GM12878 (cell line): ENCODE results near the gene MANBA. TPM values are rescaled to one million over a fixed set of nuclear protein-coding genes. Genes with fewer than 3 reads are reported as not detected.

Experiments used
- ATAC-seq: fragments of 200-7000 bp; cut with Tn5 transposase; 3 replicates; pipeline ENCODE4 v1.9.1; 2020; ENCODE audit warnings: mild to moderate bottlenecking, moderate library complexity
- BruUV-seq: library from RNA; stranded (reverse); fragments of 400-500 nt; replicated peaks from 2 replicates; lab custom pipeline; 2021; lab: Mats Ljungman, UMichigan
- CTCF ChIA-PET: fragments of 300-600 bp; sonication (Branson Sonifier 250); formaldehyde crosslinking; extraction: SDS; loops from one replicate; lab custom pipeline; 2021; ENCODE audit warnings: inconsistent platforms; lab: Yijun Ruan, JAX
- POLR2A ChIA-PET: fragments of 350-600 bp; formaldehyde crosslinking; extraction: SDS; loops from one replicate; lab custom pipeline; 2021; ENCODE audit warnings: inconsistent platforms; lab: Charles Lee
- RAD21 ChIA-PET: fragments of 300-600 bp; sonication (Branson Sonifier 250); formaldehyde crosslinking; loops from one replicate; lab custom pipeline; 2023; ENCODE audit warnings: antibody characterized with exemption; ENCODE audit not compliant: unreplicated experiment; lab: Charles Lee
- SMC1A ChIA-PET: fragments of 300-600 bp; sonication (Branson Sonifier 250); formaldehyde crosslinking; loops from one replicate; lab custom pipeline; 2023; ENCODE audit not compliant: unreplicated experiment, uncharacterized antibody; lab: Charles Lee
- DNase-seq: peaks from one replicate; pipeline ENCODE4 v3.0.0-alpha.2; 2011; ENCODE audit warnings: low read depth, low spot score
- FAIRE-seq: peaks from 3 replicates; lab custom pipeline; 2011; peaks lifted over from hg19 to GRCh38; lab: Jason Lieb, UNC
- H2AFZ ChIP-seq: 2 replicates; pipeline ENCODE4 v1.6.0; 2011; ENCODE audit warnings: low read depth, low read length, control low read depth; ENCODE audit not compliant: control insufficient read depth
- H3K27ac ChIP-seq: 2 replicates; pipeline ENCODE4 v1.5.1; 2011; ENCODE audit warnings: control low read depth; ENCODE audit not compliant: control insufficient read depth, insufficient read depth
- H3K27me3 ChIP-seq, 2 experiments: replicated peaks in 1 of 2; 2 replicates each; pipeline versions ENCODE4 v1.6.0 to v1.6.1; 2011; ENCODE audit warnings: low read length in 1 of 2; ENCODE audit not compliant: control insufficient read depth in 2 of 2, insufficient read depth in 2 of 2
- H3K36me3 ChIP-seq, 2 experiments: 2 replicates each; pipeline ENCODE4 v1.5.1; 2011; ENCODE audit warnings: low read length in 1 of 2; ENCODE audit not compliant: control insufficient read depth in 2 of 2, insufficient read depth in 2 of 2
- H3K4me1 ChIP-seq: 2 replicates; pipeline ENCODE4 v1.6.1; 2011; ENCODE audit warnings: mild to moderate bottlenecking, low read length, moderate library complexity, mixed read lengths; ENCODE audit not compliant: control insufficient read depth, insufficient read depth
- H3K4me2 ChIP-seq: 2 replicates; pipeline ENCODE4 v1.6.0; 2011; ENCODE audit warnings: control low read depth; ENCODE audit not compliant: control insufficient read depth, insufficient read depth
- H3K4me3 ChIP-seq: fragments of 200-600 bp; sonication (generic); 2 replicates; pipeline ENCODE4 v1.5.1; 2016
- H3K79me2 ChIP-seq: 2 replicates; pipeline ENCODE4 v1.6.0; 2011; ENCODE audit warnings: low read length; ENCODE audit not compliant: control insufficient read depth, insufficient read depth
- H3K9ac ChIP-seq: 2 replicates; pipeline ENCODE4 v1.8.0; 2011; ENCODE audit warnings: low read length, control low read depth, mixed read lengths; ENCODE audit not compliant: control insufficient read depth, insufficient read depth
- H3K9me3 ChIP-seq: replicated peaks from 3 replicates; pipeline ENCODE4 v1.5.1; 2011; ENCODE audit warnings: mild to moderate bottlenecking, low read length; ENCODE audit not compliant: control insufficient read depth, insufficient read depth
- H4K20me1 ChIP-seq: 2 replicates; pipeline ENCODE4 v1.6.0; 2011; ENCODE audit not compliant: control insufficient read depth, insufficient read depth
- ASH2L ChIP-seq: fragments of 300-600, 200-600 bp; sonication (generic); IDR thresholded peaks from 2 replicates; pipeline ENCODE4 v1.6.1; 2017; ENCODE audit warnings: low read depth, mild to moderate bottlenecking, borderline replicate concordance
- CREM ChIP-seq: IDR thresholded peaks from 2 replicates; pipeline ENCODE4 v1.6.1; 2014; ENCODE audit warnings: antibody characterized with exemption, low read depth
- EED ChIP-seq: sonication (generic); IDR thresholded peaks from 2 replicates; pipeline ENCODE4 v1.6.1; 2016; ENCODE audit warnings: antibody characterized with exemption, low read depth
- MAX ChIP-seq: IDR thresholded peaks from 2 replicates; pipeline ENCODE4 v1.6.1; 2012; ENCODE audit warnings: low read depth, low read length, improper control_type of control experiment
- NFIC ChIP-seq: IDR thresholded peaks from 2 replicates; pipeline ENCODE4 v1.6.1; 2012; ENCODE audit warnings: low read depth, mild to moderate bottlenecking, inconsistent platforms, low read length, moderate library complexity
- NR2C1 ChIP-seq: fragments of 450-650 bp; IDR thresholded peaks from 2 replicates; pipeline ENCODE4 v1.6.1; 2017; ENCODE audit warnings: antibody characterized with exemption, mild to moderate bottlenecking, moderate library complexity
- RAD21 ChIP-seq: IDR thresholded peaks from 2 replicates; pipeline ENCODE4 v1.6.1; 2011; ENCODE audit warnings: mild to moderate bottlenecking, low read depth, low read length, moderate library complexity; ENCODE audit not compliant: insufficient read depth
- SIX5 ChIP-seq: IDR thresholded peaks from 2 replicates; pipeline ENCODE4 v1.6.1; 2011; ENCODE audit warnings: mild to moderate bottlenecking, low read depth, low read length, moderate library complexity; ENCODE audit not compliant: severe bottlenecking
- STAT1 ChIP-seq: fragments of 450-650 bp; conservative IDR thresholded peaks from 2 replicates; pipeline ENCODE4 v1.6.1; 2014; ENCODE audit warnings: antibody characterized with exemption, mild to moderate bottlenecking
- ZBTB33 ChIP-seq: fragments of 450-650 bp; IDR thresholded peaks from 2 replicates; pipeline ENCODE4 v1.6.1; 2017; ENCODE audit warnings: mild to moderate bottlenecking
- ZNF217 ChIP-seq: fragments of 450-650 bp; IDR thresholded peaks from 2 replicates; pipeline ENCODE4 v1.6.1; 2017; ENCODE audit warnings: antibody characterized with exemption, mild to moderate bottlenecking
- ZNF274 ChIP-seq: IDR thresholded peaks from one replicate; pipeline ENCODE4 v1.8.0; 2011; ENCODE audit not compliant: insufficient read length, insufficient read depth
- ZNF622 ChIP-seq: fragments of 450-650 bp; IDR thresholded peaks from 2 replicates; pipeline ENCODE4 v1.6.1; 2017; ENCODE audit warnings: mild to moderate bottlenecking, inconsistent platforms
- WGBS: methylation state at CpG from one replicate; pipeline ENCODE4 v1.1.6; 2016; ENCODE audit warnings: low lambda C conversion rate; ENCODE audit not compliant: insufficient replicate concordance, insufficient coverage; ENCODE audit errors: missing lambda C conversion rate; 5-methylcytosine and 5-hydroxymethylcytosine counted together
- in situ Hi-C: fragments of 300-500 bp; cut with MboI; formaldehyde crosslinking; loops from 9 replicates; pipeline ENCODE4 v1.14.3; 2018; ENCODE audit warnings: mixed read lengths
- intact Hi-C: fragments of 100-400 bp; cut with micrococcal nuclease; formaldehyde crosslinking; loops from one replicate; pipeline ENCODE4 v1.14.2; 2022; ENCODE audit not compliant: unreplicated experiment
- polyA plus RNA-seq, 11 experiments: library from polyadenylated mRNA; depleted of rRNA in 4 of 11; unstranded in 6 of 11; stranded (reverse) in 5 of 11; fragments of >200 nt; fragmentation: Nextera tagmentation in 4 of 11; fragmentation: Illumina TruSeq in 1 of 11; extraction: Ambion mirVana in 4 of 11; extraction: Trizol in 1 of 11; gene quantifications; 1 replicate in 1 of 11; 2 replicates in 10 of 11; pipeline versions ENCODE4 v1.2.1 to v1.2.3, GENCODE V29; 2011 to 2016; ENCODE audit warnings: inconsistent platforms in 2 of 11, missing spikeins in 2 of 11, low read depth in 1 of 11
- total RNA-seq, 4 experiments: library from RNA; depleted of rRNA in 3 of 4; stranded (reverse); fragments of >200 nt in 3 of 4; fragmentation: Illumina TruSeq in 1 of 4; extraction: Trizol in 1 of 4; gene quantifications; 2 replicates each; pipeline versions ENCODE4 v1.2.1 to v1.2.3, GENCODE V29; 2013 to 2021

MANBA gene
- total and polyA plus RNA-seq, 10 of the 15 experiments (the other 5 are each of a cell fraction or from before 2014, with no cell fraction given) = 3.8 to 19.0 (median 12.5) TPM

GRCh38 chr4:102599886-102600285, 160.9 kb downstream of the MANBA start:
- in situ Hi-C loops (no loop called here), intact Hi-C loops (no loop called here)
- Histone ChIP-seq H4K20me1 (no peaks in the 10 kb centered on the region), H3K9ac (no peak overlapping the region), H2AFZ (no peak overlapping the region), H3K36me3 (peaks cover 7 to 45% of the 10 kb centered on the region in 2 experiments), H3K4me2 (no peak overlapping the region), H3K79me2 (no peaks in the 10 kb centered on the region), H3K27me3 (no peaks in the 10 kb centered on the region), H3K4me1 (peaks cover 13% of the 10 kb centered on the region; the same call in 1 of the 2 replicates), H3K4me3 (no peak overlapping the region), H3K27ac (no peak overlapping the region), H3K9me3 (no peaks in the 10 kb centered on the region)
- ChIA-PET POLR2A (interaction anchor here (1.0 to 1.5 kb wide), 2 partner anchors 9 to 14 kb away, joined by 3 to 4 read pairs; no protein-coding TSS in a partner anchor), CTCF (no interaction called here), RAD21 (interaction anchor here (0.9 to 1.3 kb wide), 2 partner anchors 151 to 212 kb away, joined by 3 to 4 read pairs; no protein-coding TSS in a partner anchor), SMC1A (interaction anchor here (0.5 to 1.6 kb wide), 6 partner anchors 8 to 100 kb away, joined by 3 to 7 read pairs (median 3); no protein-coding TSS in a partner anchor)
- 54% methylated on average over 3 of the region's 3 CpGs for WGBS
- no TSS peak for BruUV-seq
- ATAC-seq (no peak), DNase-seq (no peak), FAIRE-seq (no peak)
- TF ChIP-seq EED = no peak
- TF ChIP-seq SIX5 = no peak
- TF ChIP-seq ZBTB33 = no peak
- no peak for TF ChIP-seq NR2C1

GRCh38 chr4:102599455-102599854, 161.3 kb downstream of the MANBA start:
- Histone ChIP-seq H3K36me3 (peaks cover 7 to 41% of the 10 kb centered on the region in 2 experiments), H3K4me3 (no peak overlapping the region), H3K4me1 (peaks cover 13% of the 10 kb centered on the region; the same call in 1 of the 2 replicates), H4K20me1 (no peaks in the 10 kb centered on the region), H3K27ac (no peak overlapping the region), H3K9ac (no peak overlapping the region), H3K79me2 (no peaks in the 10 kb centered on the region), H3K27me3 (no peaks in the 10 kb centered on the region), H2AFZ (no peak overlapping the region), H3K9me3 (no peaks in the 10 kb centered on the region), H3K4me2 (no peak overlapping the region)
- ChIA-PET CTCF (interaction anchor here (1.0 to 2.0 kb wide), 3 partner anchors 10 to 57 kb away, joined by 3 to 7 read pairs (median 3); no protein-coding TSS in a partner anchor), POLR2A (interaction anchor here (1.0 to 1.5 kb wide), 2 partner anchors 8 to 13 kb away, joined by 3 to 4 read pairs; no protein-coding TSS in a partner anchor), RAD21 (interaction anchor here (0.9 to 1.6 kb wide), 4 partner anchors 13 to 213 kb away, joined by 3 to 4 read pairs (median 4); no protein-coding TSS in a partner anchor), SMC1A (interaction anchor here (0.8 to 3.4 kb wide), 9 partner anchors 11 to 173 kb away, joined by 3 to 9 read pairs (median 5); no protein-coding TSS in a partner anchor)
- DNase-seq (no peak), FAIRE-seq (no peak), ATAC-seq (peak; percentile 37)
- TF ChIP-seq NFIC (peak; percentile 10; the same call in 1 of the 2 replicates), CREM (0 out of 2 replicates have a peak, but pooled peaks have one; percentile 2), ZNF274 (no peak), ASH2L (no peak), MAX (no peak), STAT1 (no peak), ZNF622 (no peak), RAD21 (no peak), ZNF217 (no peak)
- in situ Hi-C loops = no loop called here
- BruUV-seq = no TSS peak
- intact Hi-C loops = no loop called here
- 52% methylated on average over 4 of the region's 4 CpGs for WGBS
